SU-DHL-6 (cell line): ENCODE data around the gene GARNL3.

ENCODE experiments used
- H2AFZ ChIP-seq: fragments of 200-600 bp; sonication (generic); 2 replicates; pipeline ENCODE4 v1.6.1; 2014; ENCODE audit warnings: low read depth, mild to moderate bottlenecking, moderate library complexity, mixed read lengths, antibody characterized with exemption, low read length; ENCODE audit not compliant: severe bottlenecking
- H3F3A ChIP-seq: fragments of 200-600 bp; shearing (Covaris generic); 2 replicates; pipeline ENCODE4 v1.6.0; 2016; ENCODE audit warnings: antibody characterized with exemption, mild to moderate bottlenecking; ENCODE audit not compliant: insufficient read depth
- H3K27ac ChIP-seq: fragments of 200-600 bp; sonication (generic); 2 replicates; pipeline ENCODE4 v1.5.1; 2016; ENCODE audit warnings: low read depth, mild to moderate bottlenecking, low read length, moderate library complexity, mixed read lengths
- H3K27me3 ChIP-seq: fragments of 200-600 bp; sonication (generic), shearing (Covaris generic); 2 replicates; pipeline ENCODE4 v1.6.0; 2014; ENCODE audit warnings: mild to moderate bottlenecking, low read length
- H3K36me3 ChIP-seq: fragments of 200-600 bp; sonication (generic); 2 replicates; pipeline ENCODE4 v1.6.1; 2014; ENCODE audit warnings: mild to moderate bottlenecking, low read length, mixed read lengths
- H3K4me2 ChIP-seq: fragments of 300-600, 200-600 bp; shearing (Covaris generic), sonication (generic); 2 replicates; pipeline ENCODE4 v1.6.0; 2014; ENCODE audit warnings: low read length, low read depth, mild to moderate bottlenecking; ENCODE audit not compliant: poor library complexity, severe bottlenecking
- H3K4me3 ChIP-seq: fragments of 200-600 bp; sonication (generic); 2 replicates; pipeline ENCODE4 v1.5.1; 2014; ENCODE audit warnings: antibody characterized with exemption, low read length, mild to moderate bottlenecking, mixed read lengths; ENCODE audit not compliant: insufficient read depth, poor library complexity, severe bottlenecking
- H3K79me2 ChIP-seq: fragments of 200-600 bp; sonication (generic); 2 replicates; pipeline ENCODE4 v1.6.1; 2014; ENCODE audit warnings: mild to moderate bottlenecking, low read length, moderate library complexity; ENCODE audit not compliant: insufficient read depth
- H3K9ac ChIP-seq: fragments of 200-600 bp; sonication (generic); 2 replicates; pipeline ENCODE4 v1.7.0; 2014; ENCODE audit warnings: mild to moderate bottlenecking, low read length
- H3K9me2 ChIP-seq: fragments of 200-600 bp; sonication (generic); replicated peaks from 2 replicates; pipeline ENCODE4 v1.6.1; 2014; ENCODE audit warnings: low read length; ENCODE audit not compliant: insufficient read depth
- H3K9me3 ChIP-seq: fragments of 200-600 bp; sonication (generic); 2 replicates; pipeline ENCODE4 v1.6.1; 2014; ENCODE audit warnings: low read length, mixed read lengths; ENCODE audit not compliant: insufficient read depth
- H4K20me1 ChIP-seq: fragments of 200-600 bp; sonication (generic); 2 replicates; pipeline ENCODE4 v1.6.1; 2014; ENCODE audit warnings: low read depth, mild to moderate bottlenecking, antibody characterized with exemption, low read length, moderate library complexity, mixed read lengths
- CTCF ChIP-seq: fragments of 200-600 bp; sonication (generic); IDR thresholded peaks from one replicate; pipeline ENCODE4 v1.5.1; 2017; ENCODE audit warnings: antibody characterized with exemption, mild to moderate bottlenecking, low read length, moderate library complexity; ENCODE audit not compliant: insufficient read depth, poor library complexity, severe bottlenecking
- EZH2phosphoT487 ChIP-seq: fragments of 200-600 bp; sonication (generic), shearing (Covaris generic); conservative IDR thresholded peaks from 2 replicates; pipeline ENCODE4 v1.6.1; 2018; ENCODE audit warnings: mild to moderate bottlenecking, antibody characterized with exemption, low read length, moderate library complexity, mixed read lengths

GARNL3 gene

DNA sequence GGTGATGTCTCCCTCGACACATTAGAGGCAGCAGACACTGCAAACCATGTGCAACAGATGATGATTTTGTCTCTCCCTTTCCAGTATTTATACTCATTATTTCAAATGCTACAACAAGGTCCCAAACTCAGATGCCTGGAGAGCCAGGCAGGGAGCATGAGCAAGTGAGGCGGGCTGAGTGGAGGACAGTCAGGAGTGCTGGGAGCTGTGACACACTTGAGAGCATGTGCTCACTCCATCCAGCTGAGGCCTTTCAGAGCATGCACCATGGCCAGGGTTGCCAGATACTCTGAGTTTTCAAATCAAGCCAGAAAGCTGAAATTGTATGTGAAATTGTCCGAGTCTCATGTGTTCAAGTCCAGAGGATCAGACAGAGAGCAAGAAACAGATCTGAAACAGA lies 76.6 kb downstream of the GARNL3 start:
- Histone ChIP-seq H3K27ac (no peak overlapping the region), H3K36me3 (no peaks in the 10 kb centered on the region), H3K27me3 (no peaks in the 10 kb centered on the region), H3K4me2 (no peak overlapping the region), H4K20me1 (no peaks in the 10 kb centered on the region), H3K4me3 (no peak overlapping the region), H3K9me3 (no peaks in the 10 kb centered on the region), H3K9ac (no peak overlapping the region), H3K79me2 (no peaks in the 10 kb centered on the region), H2AFZ (no peak overlapping the region), H3K9me2 (no peaks in the 10 kb centered on the region), H3F3A (no peaks in the 10 kb centered on the region)
- TF ChIP-seq CTCF (no peak), EZH2phosphoT487 (no peak)

- Histone ChIP-seq H3K27ac (no peak overlapping the region), H3F3A (no peaks in the 10 kb centered on the region), H4K20me1 (no peaks in the 10 kb centered on the region), H3K9me2 (no peaks in the 10 kb centered on the region), H3K79me2 (no peaks in the 10 kb centered on the region), H3K9me3 (no peaks in the 10 kb centered on the region), H2AFZ (no peak overlapping the region), H3K27me3 (no peaks in the 10 kb centered on the region), H3K4me2 (no peak overlapping the region), H3K36me3 (no peaks in the 10 kb centered on the region), H3K4me3 (no peak overlapping the region), H3K9ac (no peak overlapping the region)
- TF ChIP-seq CTCF (no peak), EZH2phosphoT487 (no peak)
These were observed 79.9 kb downstream of the GARNL3 start for GRCh38 chr9:127344368-127345000.

DNA sequence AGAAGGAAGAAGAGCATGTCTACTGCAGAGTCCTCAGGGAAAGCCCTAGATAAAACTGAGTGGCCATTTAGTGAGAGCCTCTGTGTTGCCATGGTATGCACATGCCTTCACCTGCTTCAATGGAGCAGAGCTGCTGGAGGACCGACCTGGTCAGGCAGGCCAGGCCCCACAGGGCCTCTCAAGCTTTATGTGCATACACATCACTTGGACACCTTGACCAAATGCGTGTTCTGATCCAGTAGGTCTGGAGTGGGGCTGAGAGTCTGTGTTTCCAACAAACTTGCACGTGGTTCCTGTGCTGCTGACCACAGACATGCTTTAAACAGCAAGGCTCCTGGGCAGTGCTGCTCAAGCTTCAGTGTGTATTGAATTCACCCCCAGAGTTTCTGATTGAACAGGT lies 81.0 kb downstream of the GARNL3 start:
- no peaks in the 10 kb centered on the region for H3K27me3 ChIP-seq
- H3K27ac ChIP-seq, result no peak overlapping the region
- no peaks in the 10 kb centered on the region for H3K9me3 ChIP-seq
- no peak overlapping the region for H3K9ac ChIP-seq
- no peaks in the 10 kb centered on the region for H3F3A ChIP-seq
- H3K79me2 ChIP-seq, result no peaks in the 10 kb centered on the region
- H2AFZ ChIP-seq, result no peak overlapping the region
- H4K20me1 ChIP-seq, result no peaks in the 10 kb centered on the region
- TF ChIP-seq CTCF (no peak), EZH2phosphoT487 (no peak)
- H3K4me3 ChIP-seq, result no peak overlapping the region
- H3K36me3 ChIP-seq, result no peaks in the 10 kb centered on the region
- H3K9me2 ChIP-seq, result no peaks in the 10 kb centered on the region
- H3K4me2 ChIP-seq, result no peak overlapping the region
